ENCODE results near the gene TMEM239. TPM values are rescaled to one million over a fixed set of nuclear protein-coding genes. Genes with fewer than 3 reads are reported as not detected.

Gene TMEM239
- total RNA-seq, 1 donor from 2014 or later: not detected

GRCh38 chr20:2867081-2867864, 51.1 kb downstream of the TMEM239 start:
- TF ChIP-seq CTCF (IDR thresholded peaks at IDR 0.05): no peak
- Mint-ChIP-seq H3K4me3 (ENCODE audit: unreplicated experiment) (no peak overlapping the region), H3K9me3 (ENCODE audit: low read depth) (no peaks in the 10 kb centered on the region), H3K27ac (ENCODE audit: unreplicated experiment) (no peak overlapping the region), H3K4me1 (ENCODE audit: low read depth) (peaks cover 24% of the 10 kb centered on the region), H3K36me3 (ENCODE audit: low read depth) (peaks cover 17% of the 10 kb centered on the region), H3K27me3 (ENCODE audit: low read depth) (no peaks in the 10 kb centered on the region)
- no peak for DNase-seq (ENCODE audit: low spot score)

Other genes with a start within 250 kb of the TMEM239 start
- 103 to 166 TPM (median 118 TPM) in 3 replicates for gene NOP56, start 163.7 kb upstream of the TMEM239 start, total RNA-seq
- 56.5 to 65.9 TPM (median 57.1 TPM) in 3 replicates for gene IDH3B, start 152.1 kb upstream of the TMEM239 start, total RNA-seq
- 8.0 to 15.2 TPM (median 11.4 TPM) in 3 replicates for gene EBF4, start 123.6 kb upstream of the TMEM239 start, total RNA-seq
- 6.2 to 6.4 TPM (median 6.3 TPM) in 3 replicates for gene CPXM1, start 15.7 kb upstream of the TMEM239 start, total RNA-seq
- gene C20orf141, start 1.4 kb upstream of the TMEM239 start, total RNA-seq: not detected in 3 replicates
- 34.0 to 45.8 TPM (median 37.3 TPM) in 3 replicates for gene PCED1A, start 24.3 kb downstream of the TMEM239 start, total RNA-seq
- gene VPS16, start 24.4 kb downstream of the TMEM239 start, total RNA-seq: 29.9 to 40.7 TPM (median 32.7 TPM) in 3 replicates
- gene PTPRA, start 57.1 kb downstream of the TMEM239 start, total RNA-seq: 54.3 to 68.4 TPM (median 54.3 TPM) in 3 replicates
- 0.94 TPM in 1 of 3 replicates, not detected in the others for gene GNRH2, start 227.3 kb downstream of the TMEM239 start, total RNA-seq
- gene MRPS26, start 229.7 kb downstream of the TMEM239 start, total RNA-seq: 30.9 to 41.2 TPM (median 31.0 TPM) in 3 replicates